Esophagus squamous epithelium (tissue), 5 donors: Measurements from ENCODE around the gene IL32. TPM values are rescaled to one million over a fixed set of nuclear protein-coding genes. Genes with fewer than 3 reads are reported as not detected.

ENCODE experiments used
- DNase-seq: peaks from one replicate; lab custom pipeline; 2025; lab: John Stamatoyannopoulos, UW
- H3K27ac ChIP-seq, 4 donors: fragments of 200-600 bp; sonication (generic); one replicate each; pipeline ENCODE4 v1.5.1; 2016 to 2019; ENCODE audit warnings: mild to moderate bottlenecking in 1 of 4
- H3K27me3 ChIP-seq, 4 donors: fragments of 200-600 bp; sonication (generic); 1 replicate in 3 of 4; 2 replicates in 1 of 4; pipeline versions ENCODE4 v1.5.1 to v1.6.0; 2017 to 2021; ENCODE audit warnings: antibody characterized with exemption in 1 of 4
- H3K36me3 ChIP-seq, 3 donors: fragments of 200-600 bp; sonication (generic); one replicate each; pipeline ENCODE4 v1.5.1; 2016 to 2019
- H3K4me1 ChIP-seq, 3 donors: fragments of 200-600 bp; sonication (generic); one replicate each; pipeline ENCODE4 v1.5.1; 2017 to 2019
- H3K4me3 ChIP-seq, 4 donors: fragments of 200-600 bp; sonication (generic); 1 replicate in 3 of 4; 2 replicates in 1 of 4; pipeline ENCODE4 v1.5.1; 2016 to 2019; ENCODE audit warnings: mild to moderate bottlenecking in 2 of 4, moderate library complexity in 1 of 4
- H3K9me3 ChIP-seq, 3 donors: fragments of 200-600 bp; sonication (generic); one replicate each; pipeline ENCODE4 v1.5.1; 2016 to 2019
- POLR2A ChIP-seq, 4 donors: fragments of 450-650 bp; IDR thresholded peaks; one replicate each; pipeline ENCODE4 v1.6.1; 2017; ENCODE audit warnings: antibody characterized with exemption in 4 of 4, mild to moderate bottlenecking in 4 of 4, moderate library complexity in 3 of 4
- WGBS, 2 donors: methylation state at CpG; one replicate each; pipeline ENCODE4 v1.1.5; 2018; 5-methylcytosine and 5-hydroxymethylcytosine counted together
- intact Hi-C: fragments of 100-400 bp; cut with DNase I; formaldehyde crosslinking; loops from one replicate; pipeline ENCODE4 v1.15.0; 2022
- total RNA-seq, 4 donors: library from RNA; depleted of rRNA; stranded (reverse); fragments of >200 nt; gene quantifications; one replicate each; pipeline ENCODE4 v1.1.0, GENCODE V29; 2016
- TF ChIP-seq, protein P1 (sequence below), 6 experiments: fragments of 450-650 bp in 4 of 6; fragments of 200-600 bp in 2 of 6; sonication (generic) in 2 of 6; IDR thresholded peaks; one replicate each; pipeline ENCODE4 v1.5.1; 2016 to 2019; ENCODE audit warnings: antibody characterized with exemption in 6 of 6, mild to moderate bottlenecking in 4 of 6, moderate library complexity in 4 of 6
- donor health status: DM: yes; HTN: yes; CAD: no.

Gene IL32
- total RNA-seq, 4 donors from 2014 or later: 4.6 to 31.7 (median 17.3) TPM

DNA sequence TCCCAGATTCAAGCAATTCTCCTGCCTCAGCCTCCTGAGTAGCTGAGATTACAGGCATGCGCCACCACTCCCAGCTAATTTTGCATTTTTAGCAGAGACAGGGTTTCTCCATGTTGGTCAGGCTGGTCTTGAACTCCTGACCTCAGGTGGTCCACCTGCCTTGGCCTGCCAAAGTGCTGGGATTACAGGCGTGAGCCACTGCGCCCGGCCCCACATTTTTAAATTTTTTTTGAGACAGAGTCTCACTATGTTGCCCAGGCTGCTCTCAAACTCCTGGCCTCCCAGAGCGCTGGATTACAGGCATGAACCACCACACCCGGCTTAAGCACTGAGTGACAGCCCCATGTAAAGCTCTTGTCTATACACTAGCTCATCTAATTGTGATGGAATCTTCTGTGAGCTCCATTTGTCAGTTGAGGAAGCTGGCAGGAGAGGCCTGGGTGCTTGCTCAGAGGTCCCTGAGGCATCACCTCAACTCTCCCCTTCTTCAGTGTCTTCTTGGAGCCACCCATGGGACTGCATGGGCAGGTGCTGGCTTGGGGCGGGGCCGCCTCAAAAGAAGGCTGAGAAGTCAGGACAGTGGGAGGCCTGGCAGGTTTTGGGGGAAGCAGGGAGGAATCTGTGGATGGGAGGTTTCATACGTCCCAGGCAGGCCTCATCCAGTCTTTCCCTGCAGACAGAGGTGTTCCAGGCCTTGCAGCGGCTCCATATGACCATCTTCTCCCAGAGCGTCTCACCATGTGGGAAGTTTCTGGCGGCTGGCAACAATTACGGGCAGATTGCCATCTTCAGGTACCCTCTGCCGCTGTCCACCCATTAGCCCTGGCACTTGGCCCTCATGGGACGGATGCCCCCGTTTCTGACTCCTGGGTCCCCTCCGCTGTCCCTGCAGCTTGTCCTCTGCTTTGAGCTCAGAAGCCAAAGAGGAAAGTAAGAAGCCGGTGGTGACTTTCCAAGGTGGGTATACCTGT lies 40.1 kb upstream of the IL32 start:
- no peaks in the 10 kb centered on the region for H3K9me3 ChIP-seq
- intact Hi-C loops: no loop called here
- 89 to 90% methylated on average over 12 to 15 of the region's 18 CpGs for WGBS, 2 donors
- peaks cover 5 to 32% (median 9%) of the 10 kb centered on the region in 3 donors for H3K36me3 ChIP-seq
- DNase-seq: no peak
- H3K4me3 ChIP-seq: no peak overlapping the region
- H3K27me3 ChIP-seq: peaks cover 0 to 21% (median 0%) of the 10 kb centered on the region in 4 donors
- peaks cover 52 to 80% (median 56%) of the 10 kb centered on the region in 3 donors for H3K4me1 ChIP-seq
- TF ChIP-seq, protein P1, sequence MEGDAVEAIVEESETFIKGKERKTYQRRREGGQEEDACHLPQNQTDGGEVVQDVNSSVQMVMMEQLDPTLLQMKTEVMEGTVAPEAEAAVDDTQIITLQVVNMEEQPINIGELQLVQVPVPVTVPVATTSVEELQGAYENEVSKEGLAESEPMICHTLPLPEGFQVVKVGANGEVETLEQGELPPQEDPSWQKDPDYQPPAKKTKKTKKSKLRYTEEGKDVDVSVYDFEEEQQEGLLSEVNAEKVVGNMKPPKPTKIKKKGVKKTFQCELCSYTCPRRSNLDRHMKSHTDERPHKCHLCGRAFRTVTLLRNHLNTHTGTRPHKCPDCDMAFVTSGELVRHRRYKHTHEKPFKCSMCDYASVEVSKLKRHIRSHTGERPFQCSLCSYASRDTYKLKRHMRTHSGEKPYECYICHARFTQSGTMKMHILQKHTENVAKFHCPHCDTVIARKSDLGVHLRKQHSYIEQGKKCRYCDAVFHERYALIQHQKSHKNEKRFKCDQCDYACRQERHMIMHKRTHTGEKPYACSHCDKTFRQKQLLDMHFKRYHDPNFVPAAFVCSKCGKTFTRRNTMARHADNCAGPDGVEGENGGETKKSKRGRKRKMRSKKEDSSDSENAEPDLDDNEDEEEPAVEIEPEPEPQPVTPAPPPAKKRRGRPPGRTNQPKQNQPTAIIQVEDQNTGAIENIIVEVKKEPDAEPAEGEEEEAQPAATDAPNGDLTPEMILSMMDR (IDR thresholded peaks at IDR 0.05): no peak
- no peak for TF ChIP-seq POLR2A (IDR thresholded peaks at IDR 0.05)
- no peak overlapping the region for H3K27ac ChIP-seq

DNA sequence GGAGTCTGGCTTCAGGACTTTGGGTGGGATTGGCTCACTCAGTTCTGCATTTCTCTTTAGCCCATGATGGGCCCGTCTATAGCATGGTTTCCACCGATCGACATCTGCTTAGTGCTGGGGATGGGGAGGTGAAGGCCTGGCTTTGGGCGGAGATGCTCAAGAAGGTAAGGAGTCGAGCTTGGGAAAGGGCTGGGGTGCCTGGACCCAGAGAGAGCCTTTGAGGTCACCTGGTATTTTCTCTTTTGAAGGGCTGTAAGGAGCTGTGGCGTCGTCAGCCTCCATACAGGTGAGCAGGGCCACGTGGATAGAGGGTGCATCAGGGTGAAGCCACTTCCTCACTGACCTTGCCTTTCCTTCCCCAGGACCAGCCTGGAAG lies 39.4 kb upstream of the IL32 start:
- Histone ChIP-seq H3K36me3 (peaks cover 5 to 39% (median 9%) of the 10 kb centered on the region in 3 donors), H3K27me3 (peaks cover 0 to 28% (median 0%) of the 10 kb centered on the region in 4 donors), H3K4me3 (no peak overlapping the region), H3K27ac (no peak overlapping the region), H3K4me1 (peaks cover 48 to 80% (median 51%) of the 10 kb centered on the region in 3 donors), H3K9me3 (no peaks in the 10 kb centered on the region)
- intact Hi-C loops: no loop called here
- 85 to 91% methylated on average over 5 to 6 of the region's 8 CpGs for WGBS, 2 donors
- DNase-seq: no peak
- TF ChIP-seq, protein P1 (IDR thresholded peaks at IDR 0.05): no peak
- TF ChIP-seq POLR2A (IDR thresholded peaks at IDR 0.05): no peak

DNA sequence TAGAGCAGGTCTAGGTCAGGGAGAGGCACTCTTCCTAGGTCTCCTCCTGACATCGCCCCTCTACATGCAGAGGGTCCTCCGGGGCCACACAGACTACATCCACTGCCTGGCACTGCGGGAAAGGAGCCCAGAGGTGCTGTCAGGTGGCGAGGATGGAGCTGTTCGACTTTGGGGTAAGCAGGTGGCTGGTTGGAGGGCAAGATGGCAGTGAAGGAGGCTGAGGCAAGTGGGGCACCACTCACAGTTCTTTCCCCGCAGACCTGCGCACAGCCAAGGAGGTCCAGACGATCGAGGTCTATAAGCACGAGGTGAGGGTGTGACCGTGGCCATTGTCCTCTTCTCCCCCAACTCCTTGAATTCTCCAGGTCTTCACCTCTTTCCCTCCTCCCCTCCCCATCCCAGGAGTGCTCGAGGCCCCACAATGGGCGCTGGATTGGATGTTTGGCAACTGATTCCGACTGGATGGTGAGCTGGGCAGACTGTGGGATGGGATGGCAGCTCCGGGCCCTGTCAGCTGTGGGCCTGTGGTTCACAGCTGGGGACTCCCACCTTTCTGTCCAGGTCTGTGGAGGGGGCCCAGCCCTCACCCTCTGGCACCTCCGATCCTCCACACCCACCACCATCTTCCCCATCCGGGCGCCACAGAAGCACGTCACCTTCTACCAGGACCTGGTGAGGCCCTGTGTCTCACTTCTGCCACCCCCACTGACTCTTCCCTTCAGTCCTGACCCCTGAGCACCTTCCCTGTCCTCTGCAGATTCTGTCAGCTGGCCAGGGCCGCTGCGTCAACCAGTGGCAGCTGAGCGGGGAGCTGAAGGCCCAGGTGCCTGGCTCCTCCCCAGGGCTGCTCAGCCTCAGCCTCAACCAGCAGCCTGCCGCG lies 38.6 kb upstream of the IL32 start:
- intact Hi-C loops: no loop called here
- WGBS, 2 donors: 88 to 90% methylated on average over 9 to 13 of the region's 24 CpGs
- Histone ChIP-seq H3K27ac (no peak overlapping the region), H3K9me3 (no peaks in the 10 kb centered on the region), H3K4me3 (no peak overlapping the region), H3K4me1 (peaks cover 43 to 80% (median 43%) of the 10 kb centered on the region in 3 donors), H3K27me3 (peaks cover 0 to 36% (median 0%) of the 10 kb centered on the region in 4 donors), H3K36me3 (peaks cover 5 to 40% (median 9%) of the 10 kb centered on the region in 3 donors)
- no peak for DNase-seq
- TF ChIP-seq, protein P1 (IDR thresholded peaks at IDR 0.05): no peak

DNA sequence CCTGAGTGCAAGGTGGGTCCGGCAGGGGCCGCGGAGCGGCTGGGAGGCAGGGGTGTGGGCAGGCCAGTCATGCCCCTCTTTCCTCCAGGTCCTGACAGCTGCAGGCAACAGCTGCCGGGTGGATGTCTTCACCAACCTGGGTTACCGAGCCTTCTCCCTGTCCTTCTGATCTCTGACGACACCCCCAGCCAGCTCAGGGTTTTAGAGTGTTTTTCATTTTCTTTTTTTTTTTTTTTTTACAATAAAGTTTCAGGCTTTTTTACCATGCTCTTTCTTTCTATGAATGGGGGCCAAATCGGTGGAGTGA lies 38.0 kb upstream of the IL32 start:
- Histone ChIP-seq H3K27ac (no peak overlapping the region), H3K9me3 (no peaks in the 10 kb centered on the region), H3K36me3 (peaks cover 5 to 40% (median 9%) of the 10 kb centered on the region in 3 donors), H3K4me1 (peaks cover 37 to 80% (median 37%) of the 10 kb centered on the region in 3 donors), H3K4me3 (no peak overlapping the region), H3K27me3 (peaks cover 0 to 42% (median 0%) of the 10 kb centered on the region in 4 donors)
- TF ChIP-seq POLR2A (IDR thresholded peaks at IDR 0.05): no peak
- TF ChIP-seq, protein P1 (IDR thresholded peaks at IDR 0.05): no peak
- no peak for DNase-seq
- intact Hi-C loops: no loop called here
- WGBS, 2 donors: 78 to 85% methylated on average over 4 to 8 of the region's 8 CpGs
